ENCODE results near the gene CMTM4.
"Not testable (repeated sequence)": the region's sequence is repeated elsewhere in the genome, so short reads cannot be mapped to it uniquely, and the experiment has no call there.

CMTM4 gene

GRCh38 chr16:66616169-66616568 is 80.4 kb downstream of the CMTM4 start:
- DNase-seq (ENCODE audit: low spot score), result no peak

GRCh38 chr16:66614161-66614802 is 82.3 kb downstream of the CMTM4 start:
- no peak for DNase-seq (ENCODE audit: low spot score)

GRCh38 chr16:66612422-66612821 is 84.1 kb downstream of the CMTM4 start:
- DNase-seq (ENCODE audit: low spot score), result no peak

GRCh38 chr16:66611911-66612310 is 84.6 kb downstream of the CMTM4 start:
- not testable (repeated sequence) for DNase-seq (ENCODE audit: low spot score)

DNA sequence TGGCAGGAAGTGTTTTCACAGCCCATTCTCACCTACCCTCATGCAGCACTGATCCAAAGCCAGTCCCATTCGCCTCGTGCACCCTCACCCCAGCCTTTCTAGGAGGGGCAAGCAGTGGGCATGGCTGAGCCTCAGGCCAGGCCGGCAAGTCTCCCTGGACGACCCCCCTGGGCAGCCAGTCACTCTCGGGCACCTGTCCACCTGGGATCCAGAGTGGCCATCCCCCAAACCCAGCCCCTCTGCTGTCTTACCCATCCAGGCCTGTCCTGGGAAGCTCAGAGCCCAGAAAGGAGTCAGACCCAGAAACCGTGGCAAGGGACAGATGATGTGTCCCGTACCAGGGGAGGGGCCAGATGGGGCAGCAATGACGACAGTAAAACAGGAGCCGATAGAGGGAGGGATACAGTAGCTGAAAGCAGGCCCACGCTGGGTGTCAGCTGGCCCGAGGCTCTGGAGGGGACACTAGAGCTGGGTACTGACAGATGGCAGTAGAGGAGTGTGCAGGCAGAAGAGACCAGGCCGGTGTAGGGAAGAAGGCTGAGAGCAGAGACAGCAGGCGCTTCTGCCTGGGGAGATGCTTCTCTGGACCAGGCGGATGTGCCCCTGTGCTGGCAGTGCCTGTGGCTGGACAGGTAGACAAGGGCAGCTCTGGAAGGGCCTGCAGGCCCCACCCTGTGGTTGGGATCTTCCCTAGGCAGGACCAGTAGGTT is 86.3 kb downstream of the CMTM4 start:
- DNase-seq (ENCODE audit: low spot score), result no peak

DNA sequence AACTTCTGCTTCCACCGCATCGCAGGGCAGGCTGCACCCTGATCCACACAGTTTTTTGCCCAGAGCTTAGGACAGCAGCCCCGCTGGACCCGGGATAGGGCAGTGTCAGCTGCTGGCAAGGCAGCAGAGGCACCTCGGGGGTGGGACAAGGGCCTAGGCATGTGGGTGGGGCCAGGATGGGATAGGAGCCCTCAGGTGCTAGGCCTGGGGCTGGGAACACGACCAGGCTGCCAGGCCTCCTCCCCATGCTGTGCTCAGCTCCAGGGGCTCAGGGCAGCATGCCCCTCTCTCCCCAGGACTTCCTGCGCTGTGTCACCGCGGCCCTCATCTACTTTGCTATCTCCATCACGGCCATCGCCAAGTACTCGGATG is 87.4 kb downstream of the CMTM4 start:
- no peak for DNase-seq (ENCODE audit: low spot score)

- DNase-seq (ENCODE audit: low spot score), result peak; percentile 90
Observed at GRCh38 chr16:66608241-66609138, 88.1 kb downstream of the CMTM4 start.

GRCh38 chr16:66605979-66606751 is 90.4 kb downstream of the CMTM4 start:
- DNase-seq (ENCODE audit: low spot score), result no peak

GRCh38 chr16:66605177-66605978 is 91.2 kb downstream of the CMTM4 start:
- DNase-seq (ENCODE audit: low spot score), result no peak

DNA sequence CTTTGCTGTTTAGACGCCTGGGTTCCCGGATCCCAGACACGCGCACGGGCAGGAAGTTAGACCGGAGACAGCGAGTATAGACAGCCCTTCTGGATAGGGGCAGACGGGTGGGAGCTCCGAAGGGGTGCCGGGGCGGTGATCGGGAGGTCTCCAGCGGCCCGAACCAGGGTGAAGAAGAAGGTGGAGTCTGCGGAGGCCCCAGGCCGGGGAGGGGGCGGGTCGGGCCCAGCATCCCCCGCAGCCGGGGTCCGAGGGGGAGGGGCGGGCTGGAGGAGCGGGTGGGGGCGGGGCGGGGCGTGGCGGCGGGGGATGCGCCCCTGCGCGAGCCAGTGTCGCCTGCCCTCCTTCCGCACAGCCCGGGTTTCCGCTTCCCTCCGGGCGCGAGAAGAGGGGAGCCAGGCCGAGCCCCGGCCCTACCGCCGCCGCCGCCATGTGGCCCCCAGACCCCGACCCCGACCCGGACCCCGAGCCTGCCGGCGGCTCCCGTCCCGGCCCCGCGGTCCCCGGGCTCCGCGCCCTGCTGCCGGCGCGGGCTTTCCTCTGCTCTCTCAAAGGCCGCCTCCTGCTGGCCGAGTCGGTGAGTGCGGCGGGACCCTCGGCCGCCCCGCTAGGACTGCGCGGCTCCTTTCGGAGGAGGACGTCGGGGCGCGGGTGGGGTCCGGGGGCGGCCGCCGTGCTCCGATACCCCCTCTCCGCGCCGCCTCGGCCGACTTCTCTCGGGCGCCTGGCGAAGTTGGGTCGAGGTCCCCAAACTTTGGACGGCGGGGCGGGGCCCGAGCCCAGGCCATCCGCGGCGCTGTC is 92.0 kb downstream of the CMTM4 start, which contains the start of gene CMTM3:
TSS of gene CMTM3 (plus strand) at position 329 of the 801 bp plus-strand sequence. CDS start at position 431, 102 bp downstream.
- DNase-seq (ENCODE audit: low spot score), result peak; percentile 32

GRCh38 chr16:66603537-66604375 is 92.8 kb downstream of the CMTM4 start:
- no peak for DNase-seq (ENCODE audit: low spot score)

DNA sequence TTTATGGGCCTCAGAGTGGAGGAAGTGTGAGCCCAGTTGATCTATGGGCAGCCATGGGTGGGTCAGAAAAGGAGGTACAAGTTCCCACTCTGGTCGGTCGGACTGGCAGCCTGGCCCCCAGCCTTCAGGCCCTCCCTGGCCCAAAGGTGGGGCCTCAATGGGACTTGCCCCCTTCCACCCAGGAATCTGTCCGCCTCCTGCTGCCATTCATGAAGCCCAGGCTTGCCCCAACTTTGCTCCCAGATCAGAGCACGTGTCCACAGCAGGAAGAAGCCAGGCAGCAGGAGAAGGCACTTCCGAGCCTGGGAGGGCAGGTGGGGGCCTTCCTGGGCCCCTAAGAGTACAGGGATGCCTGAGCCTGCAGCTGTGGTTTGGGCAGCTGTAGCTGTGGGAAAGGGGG is 95.1 kb downstream of the CMTM4 start:
- DNase-seq (ENCODE audit: low spot score), result no peak

DNA sequence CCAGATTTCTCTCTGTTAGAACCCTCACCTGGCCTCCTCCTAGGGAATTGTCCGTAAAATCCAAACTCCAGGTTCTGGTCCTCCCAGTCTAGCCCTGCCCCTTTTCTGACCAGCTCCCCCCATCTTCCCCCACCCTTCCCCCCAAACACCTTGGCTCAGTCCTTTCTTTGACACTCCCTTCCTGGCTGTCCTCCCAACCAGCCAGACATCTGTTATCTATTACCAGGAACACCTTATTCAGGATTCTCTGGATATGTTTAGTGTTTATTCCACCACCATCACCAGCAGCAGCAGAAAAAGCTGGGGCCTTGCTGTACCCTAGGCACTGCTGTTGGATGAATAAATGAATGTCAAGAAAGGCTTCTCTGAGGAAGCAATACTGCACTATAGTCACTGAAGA is 96.1 kb downstream of the CMTM4 start:
- no peak for DNase-seq (ENCODE audit: low spot score)

DNA sequence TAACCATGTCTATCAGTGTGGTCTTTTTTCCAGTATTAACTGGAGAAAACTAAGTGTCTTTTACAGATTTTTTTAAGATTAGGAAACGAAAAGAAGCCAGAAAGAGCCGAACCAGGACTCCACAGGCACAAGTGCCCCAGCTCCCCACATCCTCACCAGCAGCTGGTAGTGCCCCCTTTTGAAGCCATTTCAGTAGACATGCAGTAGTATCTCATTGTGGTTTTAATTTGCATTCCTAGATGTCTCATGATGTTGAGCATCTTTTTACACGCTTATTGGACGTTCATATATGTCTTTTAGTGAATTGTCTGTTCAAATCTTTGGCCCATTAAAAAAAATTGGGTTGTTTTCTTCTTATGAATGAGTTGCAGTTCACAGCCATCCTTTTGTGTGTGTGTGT is 96.8 kb downstream of the CMTM4 start:
- DNase-seq (ENCODE audit: low spot score), result no peak

GRCh38 chr16:66598111-66598510 is 98.4 kb downstream of the CMTM4 start:
- no peak for DNase-seq (ENCODE audit: low spot score)

- DNase-seq (ENCODE audit: low spot score), result no peak
Observed at GRCh38 chr16:66596986-66597848, 99.3 kb downstream of the CMTM4 start.

- not testable (repeated sequence) for DNase-seq (ENCODE audit: low spot score)
Observed at GRCh38 chr16:66596559-66596958, 100.0 kb downstream of the CMTM4 start.

DNA sequence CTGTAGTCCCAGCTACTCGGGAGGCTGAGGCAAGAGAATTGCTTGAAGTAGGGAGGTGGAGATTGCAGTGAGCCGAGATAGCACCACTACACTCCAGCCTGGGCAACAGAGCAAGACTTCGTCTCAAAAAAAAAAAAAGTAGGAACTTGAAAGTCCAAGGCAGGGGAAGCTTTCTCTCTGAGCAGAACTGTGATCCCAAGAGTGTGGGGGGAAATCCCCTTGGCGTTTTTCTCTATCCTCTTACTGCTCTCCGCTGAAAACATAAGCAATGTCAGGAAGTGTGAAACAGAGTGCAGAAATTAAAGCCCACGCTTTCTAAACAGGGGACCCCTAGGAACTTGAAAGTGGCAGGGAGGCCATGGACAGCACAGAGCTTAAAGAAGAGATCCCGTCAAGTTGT is 101.8 kb downstream of the CMTM4 start:
- DNase-seq (ENCODE audit: low spot score), result no peak
